Measurements from ENCODE around the gene ADAP1.

Gene ADAP1

GRCh38 chr7:849781-850180 is 104.7 kb downstream of the ADAP1 start:
- no peak overlapping the region for H3K4me3 ChIP-seq (ENCODE audit: low read depth, low read length)
- no peak for TF ChIP-seq CTCF (IDR thresholded peaks at IDR 0.05; ENCODE audit: low read depth, low read length, missing control alignments)
- DNase-seq (ENCODE audit: low read depth) = no peak

DNA sequence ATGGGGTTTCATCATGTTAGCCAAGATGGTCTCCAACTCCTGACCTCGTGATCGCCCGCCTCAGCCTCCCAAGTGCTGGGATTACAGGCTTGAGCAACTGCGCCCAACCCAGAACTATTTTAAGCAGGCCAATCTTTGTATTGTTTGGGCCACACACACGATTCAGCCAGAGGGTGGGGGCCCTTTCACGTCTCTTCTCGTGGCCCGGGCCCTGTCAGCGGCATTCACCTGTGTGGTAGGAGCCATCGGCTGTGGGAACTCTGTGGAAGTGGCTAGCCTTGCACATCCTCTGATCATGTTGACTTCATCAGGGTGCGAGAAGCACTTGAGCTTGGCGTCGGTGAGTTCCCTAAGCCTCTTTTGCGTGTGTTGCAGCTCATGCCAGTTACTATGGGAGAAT is 105.3 kb downstream of the ADAP1 start:
- DNase-seq (ENCODE audit: low read depth) = no peak
- TF ChIP-seq CTCF (IDR thresholded peaks at IDR 0.05; ENCODE audit: low read depth, low read length, missing control alignments) = no peak
- no peak overlapping the region for H3K4me3 ChIP-seq (ENCODE audit: low read depth, low read length)

All from GM12864 (cell line).